CD14-positive monocyte (primary cell): Measurements from ENCODE around the gene SLC27A5. TPM values are rescaled to one million over a fixed set of nuclear protein-coding genes. Genes with fewer than 3 reads are reported as not detected.
A peak's percentile ranks its signal among the peaks of the same experiment; 100 is the strongest.

ENCODE experiments used
- DNase-seq, 3 donors: peaks; one replicate each; pipeline ENCODE4 v3.0.0-alpha.2; 2011 to 2022
- H2AFZ ChIP-seq: 2 replicates; pipeline ENCODE4 v1.6.0; 2012; ENCODE audit warnings: mild to moderate bottlenecking, low read depth, low read length, inconsistent platforms; ENCODE audit not compliant: insufficient read depth, poor library complexity, severe bottlenecking
- H3K27ac ChIP-seq, 2 donors: 1 replicate in 1 of 2; 2 replicates in 1 of 2; pipeline ENCODE4 v1.5.1; 2012 to 2013; ENCODE audit warnings: low read length in 2 of 2, control low read depth in 1 of 2, inconsistent platforms in 1 of 2, low read depth in 1 of 2, mild to moderate bottlenecking in 1 of 2
- H3K27me3 ChIP-seq, 2 donors: one replicate each; pipeline versions ENCODE4 v1.6.0 to v1.6.1; 2011 to 2013; ENCODE audit warnings: low read length in 2 of 2; ENCODE audit not compliant: control insufficient read depth in 2 of 2, insufficient read depth in 2 of 2
- H3K36me3 ChIP-seq, 2 donors: replicated peaks in 1 of 2; 1 replicate in 1 of 2; 2 replicates in 1 of 2; pipeline versions ENCODE4 v1.5.1 to v1.6.1; 2012 to 2013; ENCODE audit warnings: low read length in 2 of 2, control low read depth in 1 of 2, inconsistent platforms in 1 of 2, mild to moderate bottlenecking in 1 of 2; ENCODE audit not compliant: insufficient read depth in 2 of 2, control insufficient read depth in 1 of 2
- H3K4me1 ChIP-seq, 2 donors: 1 replicate in 1 of 2; 2 replicates in 1 of 2; pipeline versions ENCODE4 v1.5.1 to v1.6.1; 2012 to 2013; ENCODE audit warnings: low read length in 2 of 2, control low read depth in 1 of 2, inconsistent platforms in 1 of 2, mild to moderate bottlenecking in 1 of 2, moderate library complexity in 1 of 2; ENCODE audit not compliant: insufficient read depth in 2 of 2, control insufficient read depth in 1 of 2
- H3K4me2 ChIP-seq: replicated peaks from 2 replicates; pipeline ENCODE3; 2012; ENCODE audit warnings: low read length, moderate library complexity, mild to moderate bottlenecking; ENCODE audit not compliant: poor library complexity, severe bottlenecking; ENCODE audit errors: extremely low read depth
- H3K4me3 ChIP-seq, 3 experiments: fragments of 200-600 bp in 1 of 3; sonication (generic) in 1 of 3; replicated peaks in 1 of 3; 1 replicate in 2 of 3; 2 replicates in 1 of 3; pipeline ENCODE4 v1.5.1; 2011 to 2013; ENCODE audit warnings: low read length in 3 of 3, mild to moderate bottlenecking in 3 of 3, control low read depth in 2 of 3, low read depth in 2 of 3, inconsistent platforms in 1 of 3, moderate library complexity in 1 of 3
- H3K79me2 ChIP-seq: 2 replicates; pipeline ENCODE4 v1.6.0; 2012; ENCODE audit warnings: mild to moderate bottlenecking, control low read depth, inconsistent platforms, low read length, moderate library complexity; ENCODE audit not compliant: insufficient read depth
- H3K9ac ChIP-seq: 2 replicates; pipeline ENCODE4 v1.6.0; 2017; ENCODE audit warnings: low read length, mild to moderate bottlenecking; ENCODE audit not compliant: insufficient read depth, poor library complexity, severe bottlenecking
- H3K9me3 ChIP-seq, 2 donors: replicated peaks in 1 of 2; 1 replicate in 1 of 2; 2 replicates in 1 of 2; pipeline versions ENCODE4 v1.5.1 to v1.6.1; 2012 to 2013; ENCODE audit warnings: low read length in 2 of 2, control low read depth in 1 of 2; ENCODE audit not compliant: control insufficient read depth in 1 of 2, insufficient read depth in 1 of 2
- H4K20me1 ChIP-seq: 2 replicates; pipeline ENCODE4 v1.6.0; 2012; ENCODE audit warnings: mild to moderate bottlenecking, low read length, control low read depth, moderate library complexity; ENCODE audit not compliant: insufficient read depth
- H3K27ac Mint-ChIP-seq, 7 donors: one replicate each; pipeline ENCODE4 v1.8.0; 2020; ENCODE audit warnings: mild to moderate bottlenecking in 7 of 7, mixed read lengths in 7 of 7, moderate library complexity in 6 of 7, inconsistent platforms in 2 of 7
- H3K27me3 Mint-ChIP-seq, 3 donors: one replicate each; pipeline ENCODE4 v1.8.0; 2021 to 2022; ENCODE audit warnings: low read depth in 3 of 3, mild to moderate bottlenecking in 3 of 3, mixed read lengths in 3 of 3, moderate library complexity in 3 of 3, inconsistent platforms in 1 of 3
- H3K36me3 Mint-ChIP-seq, 2 donors: one replicate each; pipeline ENCODE4 v1.8.0; 2020; ENCODE audit warnings: mixed read lengths in 2 of 2, inconsistent platforms in 1 of 2, mild to moderate bottlenecking in 1 of 2
- H3K4me1 Mint-ChIP-seq: one replicate; pipeline ENCODE4 v1.8.0; 2020; ENCODE audit warnings: mild to moderate bottlenecking, mixed read lengths
- H3K4me3 Mint-ChIP-seq, 2 donors: one replicate each; pipeline ENCODE4 v1.8.0; 2020; ENCODE audit warnings: mild to moderate bottlenecking in 2 of 2, mixed read lengths in 2 of 2, moderate library complexity in 1 of 2
- H3K9me3 Mint-ChIP-seq, 7 donors: one replicate each; pipeline ENCODE4 v1.8.0; 2020 to 2022; ENCODE audit warnings: mixed read lengths in 7 of 7, mild to moderate bottlenecking in 6 of 7, moderate library complexity in 6 of 7, inconsistent platforms in 2 of 7
- WGBS: methylation state at CpG from one replicate; pipeline ENCODE4 v1.1.5; 2013; ENCODE audit warnings: missing lambda C conversion rate; ENCODE audit not compliant: insufficient coverage; 5-methylcytosine and 5-hydroxymethylcytosine counted together
- intact Hi-C, 2 donors: fragments of 100-400 bp; cut with micrococcal nuclease; formaldehyde crosslinking; loops; one replicate each; pipeline versions ENCODE4 v1.15.0 to v1.15.1; 2023
- polyA plus RNA-seq, 3 donors: library from polyadenylated mRNA; depleted of rRNA in 1 of 3; unstranded in 2 of 3; stranded (reverse) in 1 of 3; fragments of 300-500 nt in 2 of 3; fragments of >200 nt in 1 of 3; fragmentation: Illumina TruSeq in 2 of 3; gene quantifications; 1 replicate in 2 of 3; 2 replicates in 1 of 3; pipeline ENCODE4 v1.2.3, GENCODE V29; 2012 to 2021
- TF ChIP-seq, protein P1 (sequence below): fragments of 200-600 bp; IDR thresholded peaks from one replicate; pipeline ENCODE4 v1.8.0; 2022; ENCODE audit warnings: antibody characterized with exemption, mild to moderate bottlenecking

Gene SLC27A5
- polyA plus RNA-seq, 3 donors: 1.5 to 2.9 (median 2.8) TPM

DNA sequence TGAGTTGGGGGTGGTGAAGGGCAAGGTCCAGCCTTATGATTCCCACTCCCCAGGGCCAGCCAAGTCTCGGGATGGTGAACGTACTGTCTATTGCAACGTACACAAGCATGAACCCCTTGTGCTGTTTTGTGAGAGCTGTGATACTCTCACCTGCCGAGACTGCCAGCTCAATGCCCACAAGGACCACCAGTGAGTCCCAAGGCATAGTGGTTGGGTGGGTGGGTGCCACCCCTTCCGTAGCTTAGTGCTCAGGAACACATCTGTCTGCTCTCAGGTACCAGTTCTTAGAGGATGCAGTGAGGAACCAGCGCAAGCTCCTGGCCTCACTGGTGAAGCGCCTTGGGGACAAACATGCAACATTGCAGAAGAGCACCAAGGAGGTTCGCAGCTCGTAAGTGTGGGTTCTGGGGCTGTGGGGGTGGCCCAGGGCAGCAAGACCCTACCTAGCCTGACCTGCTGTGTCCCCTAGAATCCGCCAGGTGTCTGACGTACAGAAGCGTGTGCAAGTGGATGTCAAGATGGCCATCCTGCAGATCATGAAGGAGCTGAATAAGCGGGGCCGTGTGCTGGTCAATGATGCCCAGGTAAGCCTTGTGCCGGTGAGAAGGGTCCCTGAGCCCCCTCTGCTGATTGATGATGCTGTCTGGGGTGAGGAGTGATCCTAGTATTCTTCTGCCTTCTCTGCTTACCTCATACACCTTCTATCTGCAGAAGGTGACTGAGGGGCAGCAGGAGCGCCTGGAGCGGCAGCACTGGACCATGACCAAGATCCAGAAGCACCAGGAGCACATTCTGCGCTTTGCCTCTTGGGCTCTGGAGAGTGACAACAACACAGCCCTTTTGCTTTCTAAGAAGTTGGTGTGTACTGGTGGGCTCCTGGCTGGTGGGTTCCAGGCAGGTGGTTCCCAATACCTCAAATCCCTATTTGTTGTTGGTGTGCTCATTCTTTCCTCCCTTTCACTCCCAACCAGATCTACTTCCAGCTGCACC, 35.8 kb upstream of the SLC27A5 start:
- Histone ChIP-seq H3K9ac (no peak overlapping the region), H3K4me2 (no peak overlapping the region), H3K4me1 (peaks cover 26 to 29% of the 10 kb centered on the region in 2 donors), H3K27ac (no peak overlapping the region), H2AFZ (no peak overlapping the region), H3K36me3 (peaks cover 56 to 57% of the 10 kb centered on the region in 2 donors), H3K9me3 (no peaks in the 10 kb centered on the region), H3K4me3 (no peak overlapping the region), H3K79me2 (peaks cover 56% of the 10 kb centered on the region), H3K27me3 (no peaks in the 10 kb centered on the region), H4K20me1 (peaks cover 76% of the 10 kb centered on the region)
- peaks cover 53 to 67% of the 10 kb centered on the region in 2 donors for H3K36me3 Mint-ChIP-seq
- 96% methylated on average over 10 of the region's 18 CpGs for WGBS
- H3K9me3 Mint-ChIP-seq: peaks cover 0 to 2% (median 0%) of the 10 kb centered on the region in 7 donors
- peaks cover 0 to under 1% (median 0%) of the 10 kb centered on the region in 3 donors for H3K27me3 Mint-ChIP-seq
- no peak for DNase-seq
- no peak overlapping the region for H3K4me3 Mint-ChIP-seq
- TF ChIP-seq, protein P1, sequence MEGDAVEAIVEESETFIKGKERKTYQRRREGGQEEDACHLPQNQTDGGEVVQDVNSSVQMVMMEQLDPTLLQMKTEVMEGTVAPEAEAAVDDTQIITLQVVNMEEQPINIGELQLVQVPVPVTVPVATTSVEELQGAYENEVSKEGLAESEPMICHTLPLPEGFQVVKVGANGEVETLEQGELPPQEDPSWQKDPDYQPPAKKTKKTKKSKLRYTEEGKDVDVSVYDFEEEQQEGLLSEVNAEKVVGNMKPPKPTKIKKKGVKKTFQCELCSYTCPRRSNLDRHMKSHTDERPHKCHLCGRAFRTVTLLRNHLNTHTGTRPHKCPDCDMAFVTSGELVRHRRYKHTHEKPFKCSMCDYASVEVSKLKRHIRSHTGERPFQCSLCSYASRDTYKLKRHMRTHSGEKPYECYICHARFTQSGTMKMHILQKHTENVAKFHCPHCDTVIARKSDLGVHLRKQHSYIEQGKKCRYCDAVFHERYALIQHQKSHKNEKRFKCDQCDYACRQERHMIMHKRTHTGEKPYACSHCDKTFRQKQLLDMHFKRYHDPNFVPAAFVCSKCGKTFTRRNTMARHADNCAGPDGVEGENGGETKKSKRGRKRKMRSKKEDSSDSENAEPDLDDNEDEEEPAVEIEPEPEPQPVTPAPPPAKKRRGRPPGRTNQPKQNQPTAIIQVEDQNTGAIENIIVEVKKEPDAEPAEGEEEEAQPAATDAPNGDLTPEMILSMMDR: no peak
- H3K4me1 Mint-ChIP-seq: peaks cover 33% of the 10 kb centered on the region
- intact Hi-C loops: no loop called here
- peak overlapping the region in 3 of 7 donors; percentile 32 to 62 (median 41) for H3K27ac Mint-ChIP-seq

DNA sequence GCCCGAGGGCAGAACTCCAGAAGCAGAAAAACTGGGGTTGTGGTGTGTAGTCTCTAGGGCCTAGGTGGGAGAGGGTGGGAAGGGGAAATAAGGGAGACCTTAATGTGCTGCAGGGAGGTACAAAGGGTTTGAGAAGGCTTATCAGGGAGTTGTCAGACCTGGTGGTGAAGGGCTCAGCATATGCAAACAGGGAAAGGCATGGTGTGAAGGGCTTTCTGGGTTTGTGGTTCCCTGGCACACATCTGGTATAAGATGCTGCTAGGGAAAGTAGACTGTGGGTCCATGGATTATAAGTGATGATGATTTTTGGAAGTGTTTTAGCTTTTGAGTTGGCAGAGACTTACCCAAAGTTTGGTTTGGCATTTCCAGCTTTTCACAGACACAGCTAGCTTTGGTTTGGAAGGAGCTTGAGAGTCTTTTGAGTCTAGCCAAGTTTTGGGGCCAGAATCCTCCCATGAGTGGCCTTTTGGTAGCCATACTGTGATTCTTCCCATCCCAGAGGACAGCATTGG, 34.3 kb upstream of the SLC27A5 start:
- Histone ChIP-seq H3K4me2 (peak overlapping the region; percentile 99), H4K20me1 (peaks cover 65% of the 10 kb centered on the region), H3K36me3 (peaks cover 41% of the 10 kb centered on the region in 2 donors), H3K4me1 (peaks cover 26 to 29% of the 10 kb centered on the region in 2 donors), H3K9ac (peak overlapping the region; percentile 79), H3K27me3 (no peaks in the 10 kb centered on the region), H3K27ac (peak overlapping the region; percentile 21 to 70), H3K4me3 (peak overlapping the region; percentile 76 to 93 (median 84)), H3K79me2 (peaks cover 50% of the 10 kb centered on the region), H3K9me3 (no peaks in the 10 kb centered on the region), H2AFZ (no peak overlapping the region)
- intact Hi-C loops: no loop called here
- Mint-ChIP-seq H3K36me3 (peaks cover 39 to 52% of the 10 kb centered on the region in 2 donors), H3K27me3 (peaks cover 0 to 3% (median 1%) of the 10 kb centered on the region in 3 donors), H3K27ac (peak overlapping the region; percentile 61 to 94 (median 84)), H3K9me3 (peaks cover 0 to 2% (median 0%) of the 10 kb centered on the region in 7 donors), H3K4me3 (peak overlapping the region; percentile 89 to 93), H3K4me1 (peaks cover 31% of the 10 kb centered on the region)
- TF ChIP-seq, protein P1: no peak
- WGBS: 21% methylated on average over 1 of the region's 1 CpG
- no peak for DNase-seq
